GM21717 (cell line): ENCODE results near the gene RNF41.

Source experiments
- ATAC-seq: cut with Tn5 transposase; IDR thresholded peaks from one replicate; pipeline ENCODE4 v1.9.1; 2021; ENCODE audit warnings: mild to moderate bottlenecking, moderate library complexity; ENCODE audit not compliant: unreplicated experiment

The RNF41 gene

DNA sequence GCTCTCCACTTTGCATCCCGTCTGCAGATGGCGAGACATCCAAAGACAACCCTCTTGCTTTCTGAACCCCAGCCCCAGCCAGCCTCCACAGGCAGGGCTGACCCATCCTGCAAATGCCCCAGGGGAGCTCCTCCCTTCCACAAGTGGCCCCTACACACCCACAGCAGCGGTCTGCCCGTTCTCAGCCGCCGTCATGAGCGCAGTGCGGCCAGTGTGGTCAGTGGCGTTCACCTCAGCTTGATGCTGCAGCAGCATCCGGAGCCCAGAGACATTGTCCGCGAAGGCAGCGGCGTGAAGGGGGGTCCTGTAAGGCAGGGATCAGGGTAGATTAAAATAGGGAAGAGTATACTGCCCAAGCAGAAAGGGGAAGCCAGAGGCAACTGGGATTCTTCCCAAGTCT is 22.8 kb upstream of the RNF41 start:
- ATAC-seq, result no peak

DNA sequence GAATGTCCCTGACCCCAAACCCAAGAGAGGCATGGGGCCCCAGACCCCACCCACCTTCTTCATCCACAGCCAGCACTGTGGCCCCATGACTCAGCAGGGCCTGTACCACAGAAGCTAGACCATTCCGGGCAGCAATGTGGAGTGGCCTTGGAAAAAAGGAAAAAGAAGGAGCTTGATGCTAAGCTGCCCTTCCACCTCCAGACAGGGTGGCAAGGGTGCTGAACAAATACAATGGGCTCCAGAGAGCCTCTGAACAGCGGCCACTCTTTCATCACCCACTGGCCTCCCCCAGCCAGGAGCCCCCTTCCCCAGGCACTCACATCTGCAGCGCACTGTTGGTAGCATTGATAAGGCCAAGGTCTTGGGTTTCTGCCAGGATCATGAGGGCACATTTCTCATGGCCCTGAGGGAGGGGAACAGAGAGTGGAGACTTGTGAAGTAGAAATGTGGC is 22.0 kb upstream of the RNF41 start:
- no peak for ATAC-seq

DNA sequence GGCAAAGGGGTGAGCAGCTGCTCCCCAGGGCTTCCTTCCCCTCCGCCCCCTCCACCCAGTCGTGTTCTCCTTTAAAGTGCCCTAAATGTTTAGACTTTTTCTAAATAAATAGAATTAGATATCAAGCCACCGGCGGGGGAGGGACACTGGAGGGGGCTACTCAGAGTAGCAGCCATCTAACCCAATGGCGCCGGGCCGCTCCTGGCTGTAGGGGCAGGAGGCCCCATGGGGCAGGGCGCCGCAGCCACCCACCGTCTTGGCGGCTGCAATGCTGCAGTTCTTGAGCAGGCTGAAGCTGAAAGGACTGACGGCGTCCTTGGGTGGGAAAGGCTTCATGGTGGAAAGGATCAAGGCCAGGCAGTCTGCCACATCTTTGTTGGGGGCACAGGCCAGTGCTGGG is 21.3 kb upstream of the RNF41 start:
- no peak for ATAC-seq

DNA sequence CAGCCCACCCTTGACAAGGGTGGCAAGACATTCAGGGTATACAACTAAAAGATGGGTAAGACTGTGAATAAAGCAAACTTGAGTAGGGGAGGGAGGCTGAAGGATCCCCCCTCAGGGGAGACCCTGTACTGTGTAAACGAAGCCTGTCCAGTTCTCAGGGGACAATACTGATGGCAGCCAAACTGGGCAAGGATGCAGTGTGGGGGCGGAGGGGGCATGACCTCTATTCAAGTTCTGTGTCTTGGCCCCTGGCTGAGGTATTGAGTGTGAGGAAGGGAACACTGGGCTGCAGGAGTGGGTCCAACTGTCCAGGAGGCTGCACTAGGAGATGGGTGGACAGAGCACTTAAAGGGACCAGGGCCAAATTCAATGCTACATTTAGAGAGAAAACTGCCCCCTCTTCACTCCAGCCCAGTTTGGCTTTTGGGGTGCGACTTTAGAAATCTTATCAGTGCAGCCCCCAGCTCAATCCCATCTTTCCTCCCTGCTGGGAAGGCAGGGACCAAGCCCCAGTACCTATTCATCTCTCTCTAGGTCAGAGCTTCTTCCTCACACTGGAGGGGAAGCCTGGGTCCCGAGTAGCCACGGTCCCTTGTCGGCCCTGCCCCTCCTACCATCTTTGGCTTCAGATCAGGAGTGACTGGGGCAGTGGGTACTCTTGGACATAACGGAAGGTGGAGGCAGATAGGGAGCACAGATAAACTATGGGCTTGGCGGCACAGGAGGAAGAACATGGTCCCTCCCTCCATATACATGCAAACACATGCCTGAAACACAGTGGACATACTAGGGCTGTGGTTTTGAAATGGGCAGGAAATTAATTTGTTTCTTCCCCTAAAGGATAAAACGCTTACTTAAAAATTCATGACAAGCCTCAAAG is 19.9 kb upstream of the RNF41 start:
- ATAC-seq, result no peak

DNA sequence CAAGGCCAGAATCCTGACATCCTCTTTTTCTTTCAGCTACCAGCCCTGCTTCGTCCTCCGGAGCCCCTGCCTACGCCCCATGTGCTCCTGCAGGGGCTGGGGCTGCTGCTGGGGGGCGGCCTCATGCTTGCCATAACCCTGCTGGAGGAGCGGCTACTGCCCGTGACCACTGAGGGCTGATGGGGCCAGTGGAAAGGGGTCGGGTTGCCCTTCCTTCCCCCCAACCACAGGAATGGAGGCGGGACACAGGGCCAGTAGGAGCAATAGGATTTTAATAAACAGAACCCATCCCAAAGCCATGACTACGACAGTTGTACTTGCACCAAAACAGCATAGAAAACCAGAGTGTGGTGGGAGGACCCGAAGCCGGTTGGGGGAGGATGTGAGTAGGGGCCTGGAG is 15.8 kb upstream of the RNF41 start:
- ATAC-seq, result no peak

DNA sequence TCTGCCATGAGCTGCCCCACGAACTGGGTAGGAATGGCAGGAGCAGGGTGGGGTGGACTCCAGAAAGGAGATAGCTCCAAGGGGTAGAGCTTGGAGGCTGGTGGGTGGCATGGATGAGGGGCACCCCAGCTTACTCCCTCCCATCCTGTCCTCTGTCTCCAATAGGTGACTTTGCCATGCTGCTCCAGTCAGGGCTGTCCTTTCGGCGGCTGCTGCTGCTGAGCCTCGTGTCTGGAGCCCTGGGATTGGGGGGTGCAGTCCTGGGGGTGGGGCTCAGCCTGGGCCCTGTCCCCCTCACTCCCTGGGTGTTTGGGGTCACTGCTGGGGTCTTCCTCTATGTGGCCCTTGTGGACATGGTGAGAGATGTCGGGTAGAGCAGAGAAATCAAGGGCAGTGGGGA is 15.3 kb upstream of the RNF41 start:
- ATAC-seq, result no peak

DNA sequence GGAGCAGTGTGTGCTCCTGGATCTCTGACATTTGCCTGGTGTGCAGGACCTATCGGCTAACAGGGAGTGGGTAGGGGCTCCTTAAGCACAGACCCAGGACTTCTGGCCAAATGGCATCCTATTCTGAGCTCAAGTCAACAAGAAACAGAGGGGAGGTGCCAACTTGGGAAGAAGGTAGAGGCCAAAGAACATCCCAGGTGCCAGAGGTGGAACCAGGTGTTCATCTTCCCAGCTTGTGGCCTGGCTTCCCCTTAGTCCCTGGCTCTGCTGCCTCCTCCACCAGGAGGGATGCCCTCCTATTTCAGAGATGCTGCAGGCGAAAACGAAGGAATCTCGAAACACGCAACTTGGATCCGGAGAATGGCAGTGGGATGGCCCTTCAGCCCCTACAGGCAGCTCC is 14.4 kb upstream of the RNF41 start:
- ATAC-seq, result no peak

DNA sequence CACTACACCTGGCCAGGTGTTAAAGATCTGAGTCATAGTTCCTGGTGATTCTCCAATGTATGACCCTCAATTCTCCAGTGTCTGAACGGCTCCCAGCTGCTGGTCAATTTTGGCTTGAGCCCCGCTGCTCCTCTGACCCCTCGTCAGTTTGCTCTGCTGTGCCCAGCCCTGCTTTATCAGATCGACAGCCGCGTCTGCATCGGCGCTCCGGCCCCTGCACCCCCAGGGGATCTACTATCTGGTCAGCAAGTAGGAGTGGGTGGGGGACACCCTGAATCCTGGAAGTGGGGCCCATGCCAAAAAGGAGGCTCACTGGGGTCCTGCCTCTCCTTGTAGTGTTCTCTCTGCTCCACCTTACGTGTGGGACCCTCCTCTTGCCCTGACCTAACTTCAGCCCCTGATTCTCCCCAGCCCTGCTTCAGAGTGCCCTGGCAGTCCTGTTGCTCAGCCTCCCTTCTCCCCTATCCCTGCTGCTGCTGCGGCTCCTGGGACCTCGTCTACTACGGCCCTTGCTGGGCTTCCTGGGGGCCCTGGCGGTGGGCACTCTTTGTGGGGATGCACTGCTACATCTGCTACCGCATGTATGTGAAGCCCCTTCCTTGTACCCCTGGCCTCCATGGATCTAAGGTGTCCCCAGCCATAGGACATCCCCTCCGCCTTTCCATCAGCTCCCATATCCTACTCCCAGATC is 13.2 kb upstream of the RNF41 start:
- no peak for ATAC-seq

DNA sequence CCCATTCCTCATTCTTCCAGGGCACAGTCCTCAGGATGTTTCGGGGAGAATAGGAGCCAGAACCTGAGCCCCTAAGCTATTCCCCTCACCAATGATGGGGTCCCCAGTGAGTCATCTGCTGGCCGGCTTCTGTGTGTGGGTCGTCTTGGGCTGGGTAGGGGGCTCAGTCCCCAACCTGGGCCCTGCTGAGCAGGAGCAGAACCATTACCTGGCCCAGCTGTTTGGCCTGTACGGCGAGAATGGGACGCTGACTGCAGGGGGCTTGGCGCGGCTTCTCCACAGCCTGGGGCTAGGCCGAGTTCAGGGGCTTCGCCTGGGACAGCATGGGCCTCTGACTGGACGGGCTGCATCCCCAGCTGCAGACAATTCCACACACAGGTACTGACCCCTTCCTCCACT is 9.5 kb upstream of the RNF41 start:
- no peak for ATAC-seq

DNA sequence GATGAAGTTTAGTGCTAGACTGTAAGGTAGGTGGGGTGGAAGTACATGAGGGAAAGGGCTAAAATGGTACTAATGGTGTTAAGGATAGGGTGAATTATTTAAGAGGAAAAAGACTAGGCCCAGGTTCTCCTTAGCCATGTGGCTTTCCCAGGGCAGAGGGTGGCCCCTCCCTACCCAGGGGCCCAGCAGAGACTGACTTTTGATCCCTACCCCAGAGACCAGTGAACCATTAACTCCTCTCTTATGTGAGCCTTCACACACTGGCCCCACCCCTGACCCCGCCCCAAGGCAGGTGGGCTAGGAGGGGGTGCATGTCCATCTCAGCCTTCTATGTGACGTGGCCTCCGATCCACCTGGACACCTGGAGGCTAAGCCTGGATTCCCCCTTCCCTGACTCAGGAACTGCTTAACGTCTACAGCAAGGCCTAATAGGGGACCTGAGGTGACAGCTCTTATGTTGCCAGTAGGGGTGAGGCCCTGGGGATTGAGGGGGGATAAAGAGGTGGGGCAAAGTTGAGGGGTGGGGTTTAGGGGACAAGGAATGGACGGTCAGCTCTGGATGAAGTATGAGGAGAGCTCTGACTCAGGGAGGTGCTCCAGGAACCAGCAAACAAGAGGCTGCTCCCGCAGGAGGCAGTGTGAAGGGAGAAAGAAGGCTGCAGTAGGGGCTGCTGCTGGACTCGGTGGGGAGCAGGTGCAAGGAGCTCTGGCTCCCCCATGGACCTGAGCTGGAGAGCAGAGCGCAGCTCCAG is 8.9 kb upstream of the RNF41 start:
- no peak for ATAC-seq

DNA sequence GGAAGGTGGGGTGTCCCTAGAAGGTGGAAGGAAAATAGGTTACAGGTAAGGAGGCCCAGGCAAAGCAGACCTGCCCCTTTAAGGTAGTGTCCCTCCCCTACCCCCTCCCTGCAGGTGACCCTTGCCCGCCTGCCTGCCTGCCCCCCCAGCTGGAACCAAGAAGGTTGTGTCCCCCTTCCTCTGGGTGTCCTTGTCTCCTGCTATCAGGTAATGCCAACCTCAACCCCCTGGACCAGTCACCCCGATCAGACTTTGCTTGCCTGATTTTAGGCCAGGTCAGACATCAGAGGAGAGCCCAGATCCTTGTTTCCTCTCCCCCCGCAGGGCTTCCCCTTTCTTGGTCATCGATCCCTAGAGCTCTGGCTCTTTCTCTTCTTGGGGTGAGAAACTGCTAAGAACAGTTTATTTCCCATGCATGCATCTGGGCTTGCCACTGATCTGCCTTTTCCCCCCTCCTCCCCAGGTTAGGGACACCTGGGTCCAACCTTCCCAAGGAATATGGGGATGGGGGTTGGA is 8.3 kb upstream of the RNF41 start, which contains the start of gene SLC39A5:
TSS of gene SLC39A5 (plus strand) at position 136 of the 516 bp plus-strand sequence. CDS start 1,224 bp downstream, outside the sequence.
- no peak for ATAC-seq

DNA sequence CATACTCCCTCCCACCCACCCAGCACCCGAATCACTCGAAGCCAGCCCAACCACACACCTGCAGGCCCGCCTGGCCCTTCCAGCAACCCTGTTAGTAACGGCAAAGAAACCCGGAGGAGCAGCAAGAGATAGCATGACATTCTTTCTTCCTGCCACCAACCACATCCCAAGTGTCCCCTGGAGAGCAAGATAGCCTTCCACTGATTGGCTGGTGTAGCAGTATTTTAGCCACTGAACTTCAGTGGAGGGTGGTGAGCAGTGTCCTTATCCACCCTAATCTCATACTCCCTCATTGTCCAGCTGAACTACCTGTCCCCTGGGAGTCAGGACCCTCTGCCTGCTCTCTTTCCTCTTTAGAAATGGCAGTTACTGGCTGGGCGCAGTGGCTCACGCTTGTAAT is 7.4 kb upstream of the RNF41 start:
- no peak for ATAC-seq

DNA sequence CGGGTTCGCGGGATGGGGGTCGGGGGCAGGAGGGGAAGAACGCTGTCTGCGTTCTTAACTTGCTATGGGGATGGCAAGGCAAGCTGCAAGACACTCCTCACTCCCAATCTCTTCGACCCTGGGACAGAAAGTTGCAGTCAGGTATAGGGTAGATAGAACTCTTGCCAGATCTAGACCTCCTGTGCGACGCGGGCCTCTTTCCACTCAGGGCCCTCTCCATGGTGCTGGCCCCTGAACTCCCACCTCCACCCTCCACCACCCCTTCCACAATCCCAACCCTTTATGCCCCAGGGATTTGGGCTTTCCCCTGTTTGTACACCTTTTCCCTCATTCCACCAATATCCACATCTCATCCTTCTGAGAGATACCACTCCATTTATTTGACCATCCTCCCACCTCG is 3.2 kb upstream of the RNF41 start:
- no peak for ATAC-seq

DNA sequence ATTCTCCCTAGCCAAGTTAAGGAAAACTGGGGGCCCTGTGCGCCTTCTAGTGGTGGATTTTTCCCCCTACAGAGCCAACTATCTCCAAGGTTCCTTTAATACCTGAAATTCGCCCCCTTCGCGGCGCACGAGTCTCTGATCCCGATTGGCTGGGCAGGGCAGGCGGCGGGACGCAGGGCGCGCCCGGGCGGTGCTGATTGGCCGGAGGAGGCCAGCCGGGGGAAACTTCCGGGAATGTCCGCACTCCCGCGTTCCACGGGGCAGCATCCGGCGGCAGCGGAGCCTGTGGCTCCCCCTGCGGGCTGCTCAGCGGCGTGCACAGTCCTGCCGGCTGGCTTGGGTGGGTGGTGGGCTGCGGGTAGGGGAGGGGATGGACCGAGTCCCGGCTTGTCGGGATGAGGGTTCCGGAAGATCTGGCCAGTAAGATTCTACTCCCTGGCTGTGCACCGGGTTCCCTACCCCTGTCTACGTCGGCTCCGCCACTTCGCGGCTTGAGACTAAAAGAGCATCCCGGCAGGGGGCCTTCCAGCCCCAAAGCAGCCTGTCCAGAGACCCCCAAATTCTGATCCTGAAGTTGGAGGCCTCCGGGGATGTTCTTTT is 2.5 kb upstream of the RNF41 start, which contains the start of gene NABP2:
TSS of gene NABP2 (plus strand) at position 241 of the 600 bp plus-strand sequence. CDS start 515 bp downstream, outside the sequence.
- ATAC-seq, result peak; percentile 68

DNA sequence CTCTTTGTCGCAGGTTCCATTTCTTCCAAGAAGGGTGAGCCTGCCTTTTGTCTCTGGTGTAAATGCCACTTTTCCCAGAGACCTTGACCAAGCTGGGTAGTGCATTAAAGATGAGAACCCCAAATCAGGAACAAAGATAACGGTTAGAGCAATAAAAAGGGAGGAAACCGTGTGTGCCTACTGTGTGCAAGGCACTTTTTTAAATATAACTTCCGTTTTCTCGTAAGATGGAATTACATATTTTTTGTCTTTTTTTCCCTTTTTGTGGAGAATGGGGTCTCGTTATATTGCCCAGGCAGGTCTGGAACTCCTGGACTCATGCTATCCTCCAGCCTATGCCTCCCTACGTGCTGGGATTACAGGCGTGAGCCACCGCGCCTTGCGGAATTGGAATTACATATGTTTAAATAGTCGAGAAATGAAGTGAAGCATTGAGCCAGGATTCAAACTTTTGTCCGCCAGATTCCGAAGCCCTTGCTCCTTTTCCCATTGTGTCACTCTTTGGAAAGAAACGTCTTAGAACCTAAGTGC is 1.9 kb upstream of the RNF41 start:
- no peak for ATAC-seq

DNA sequence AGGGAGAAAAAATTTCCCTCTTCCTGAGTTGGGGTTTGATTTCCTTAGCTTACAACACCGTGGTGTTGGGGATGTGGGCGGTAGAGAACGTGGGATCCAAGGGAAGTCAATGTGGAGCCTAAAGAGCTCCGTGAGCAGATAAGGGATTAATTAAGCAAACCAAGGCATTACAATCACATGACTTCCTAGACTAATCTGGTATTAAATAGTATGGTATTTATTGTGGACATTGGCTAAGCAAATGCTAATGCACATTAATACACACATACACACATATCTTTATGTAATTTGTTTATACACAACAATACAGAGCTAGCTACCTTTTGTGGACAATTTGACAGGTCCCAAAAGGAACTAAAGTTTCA is 791 bp upstream of the RNF41 start:
- ATAC-seq, result no peak

DNA sequence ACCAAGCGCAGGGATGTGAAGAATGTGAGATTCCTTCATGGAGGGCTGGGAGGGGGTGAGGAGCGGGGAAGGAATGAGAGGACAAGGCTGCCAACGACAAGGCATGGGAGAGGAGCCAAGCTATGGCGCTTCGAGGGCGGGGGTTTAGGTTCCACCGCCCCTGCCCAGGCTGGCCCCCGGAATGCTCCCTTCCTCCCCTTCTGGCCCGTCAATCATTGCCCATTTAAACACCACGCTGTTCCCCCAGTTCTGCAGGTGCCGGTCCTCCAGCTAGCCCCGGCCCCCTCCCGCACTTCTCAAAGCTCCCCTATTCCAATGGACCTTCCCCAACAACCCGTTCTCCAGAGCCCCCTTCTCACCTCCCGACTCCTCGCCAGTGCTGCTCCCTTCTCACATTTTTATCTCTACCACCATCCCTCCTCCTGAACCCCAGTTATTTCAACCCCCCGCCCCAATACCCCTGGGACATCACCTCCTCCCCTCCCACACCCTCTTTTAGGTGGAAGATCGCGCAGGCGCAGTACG is 428 bp downstream of the RNF41 start:
- ATAC-seq, result peak; percentile 24

DNA sequence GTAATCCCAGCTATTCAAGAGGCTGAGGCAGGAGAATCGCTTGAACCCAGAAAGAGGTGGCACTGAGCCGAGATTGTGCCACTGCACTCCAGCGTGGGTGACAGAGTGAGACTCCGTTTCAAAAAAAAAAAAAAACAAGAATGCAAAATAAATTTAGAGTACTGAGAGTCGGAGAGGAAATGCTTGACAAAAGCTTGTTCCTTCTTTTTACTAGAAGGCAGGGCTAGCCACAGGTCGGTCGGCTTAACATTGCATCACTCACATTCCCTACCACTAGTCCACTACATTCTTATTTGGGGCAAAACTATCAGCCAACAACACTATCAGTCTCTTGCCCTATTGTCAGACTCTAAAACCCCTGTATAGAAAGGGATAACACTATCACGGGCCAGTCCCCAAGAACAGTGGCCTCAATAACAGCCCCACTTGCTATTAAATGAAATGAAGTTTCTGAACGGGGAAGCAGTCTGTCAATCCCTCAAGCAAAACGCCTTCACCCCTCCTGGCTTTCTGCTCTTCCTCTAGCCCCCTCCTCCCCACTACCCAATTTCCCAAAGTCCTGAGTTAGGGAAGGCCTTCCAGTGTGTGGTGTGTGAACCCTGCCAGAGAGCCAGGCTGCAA is 1.0 kb downstream of the RNF41 start:
- no peak for ATAC-seq

DNA sequence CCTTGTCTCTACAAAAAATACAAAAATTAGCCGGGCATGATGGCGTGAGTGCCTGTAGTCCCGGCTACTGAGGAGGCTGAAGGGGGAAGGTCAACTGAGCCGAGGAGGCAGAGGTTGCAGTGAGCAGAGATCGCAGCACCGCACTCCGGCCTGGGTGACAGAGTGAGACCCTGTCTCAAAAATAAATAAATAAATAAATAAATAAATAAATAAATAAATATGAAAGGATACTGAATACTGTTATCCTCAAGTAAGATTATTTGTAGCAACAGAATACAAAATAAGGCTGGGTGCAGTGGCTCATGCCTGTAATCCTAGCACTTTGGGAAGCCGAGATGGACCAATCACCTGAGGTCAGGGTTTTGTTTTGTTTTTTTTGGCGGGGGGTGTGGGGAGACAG is 1.9 kb downstream of the RNF41 start:
- no peak for ATAC-seq

DNA sequence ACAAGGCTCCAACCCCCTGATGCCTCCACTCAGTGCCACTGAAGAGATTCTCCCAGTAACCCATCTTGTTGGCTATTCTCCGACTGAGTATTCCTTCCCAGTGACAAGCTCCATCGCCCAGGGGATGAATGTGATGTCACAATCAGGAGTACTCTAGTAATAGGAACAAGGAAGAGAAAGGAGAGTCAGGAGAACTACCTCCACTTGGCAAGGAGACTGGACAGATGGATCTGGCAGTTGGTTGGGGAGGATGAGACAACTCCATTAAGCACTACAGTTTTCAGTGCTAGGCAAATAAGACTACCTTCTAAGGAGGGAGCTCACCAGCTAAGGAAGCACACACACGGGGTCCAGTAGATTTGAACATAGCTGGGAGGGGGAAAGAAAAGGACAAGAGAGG is 5.3 kb downstream of the RNF41 start:
- no peak for ATAC-seq
